ENCODE results near the gene ICAM3.

DNA sequence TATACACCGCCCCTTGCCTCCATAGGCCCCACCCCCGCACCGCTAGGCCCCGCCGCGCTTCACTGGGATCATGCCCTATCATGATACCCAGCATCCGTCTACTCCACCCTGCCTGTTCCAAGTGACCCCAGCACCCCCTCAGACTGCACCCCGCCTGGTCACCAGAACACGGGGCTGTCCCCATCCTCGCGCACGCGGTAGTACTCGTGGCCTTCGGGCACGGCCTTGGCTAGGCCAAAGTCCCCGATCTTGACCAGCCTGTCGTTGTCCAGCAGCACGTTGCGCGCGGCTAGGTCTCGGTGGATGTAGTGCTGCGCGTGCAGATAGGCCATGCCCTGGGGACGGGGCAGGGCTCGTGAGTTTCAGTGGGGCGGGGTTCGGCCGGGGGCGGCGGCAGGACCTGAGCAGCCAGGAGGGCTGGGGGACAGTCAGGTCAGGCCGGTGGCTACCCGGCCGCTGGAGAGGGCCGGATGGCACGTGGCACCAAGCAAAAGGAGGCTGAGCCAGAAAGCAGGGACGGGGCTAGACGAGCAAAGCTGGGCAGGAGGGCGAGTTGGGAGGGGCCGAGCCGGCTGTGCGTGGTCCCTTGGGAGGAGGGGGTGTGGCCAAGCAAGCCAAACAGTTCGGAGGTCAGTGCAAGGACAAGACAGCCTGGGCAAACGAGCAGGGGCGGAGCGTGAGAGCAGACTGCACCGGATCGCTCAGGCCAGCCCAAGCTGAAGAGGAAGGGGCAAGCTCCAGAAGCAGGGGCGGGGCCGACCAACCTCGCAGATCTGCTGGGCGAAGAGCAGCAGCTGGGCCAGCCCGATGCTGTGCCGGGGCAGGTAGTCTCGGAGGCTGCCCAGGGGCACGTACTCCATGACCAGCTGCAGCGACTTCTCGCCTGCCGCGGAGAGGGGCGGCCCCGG, 13.6 kb upstream of the ICAM3 start:
- no peak for TF ChIP-seq POLR2A (IDR thresholded peaks at IDR 0.05)
- TF ChIP-seq, protein P1, sequence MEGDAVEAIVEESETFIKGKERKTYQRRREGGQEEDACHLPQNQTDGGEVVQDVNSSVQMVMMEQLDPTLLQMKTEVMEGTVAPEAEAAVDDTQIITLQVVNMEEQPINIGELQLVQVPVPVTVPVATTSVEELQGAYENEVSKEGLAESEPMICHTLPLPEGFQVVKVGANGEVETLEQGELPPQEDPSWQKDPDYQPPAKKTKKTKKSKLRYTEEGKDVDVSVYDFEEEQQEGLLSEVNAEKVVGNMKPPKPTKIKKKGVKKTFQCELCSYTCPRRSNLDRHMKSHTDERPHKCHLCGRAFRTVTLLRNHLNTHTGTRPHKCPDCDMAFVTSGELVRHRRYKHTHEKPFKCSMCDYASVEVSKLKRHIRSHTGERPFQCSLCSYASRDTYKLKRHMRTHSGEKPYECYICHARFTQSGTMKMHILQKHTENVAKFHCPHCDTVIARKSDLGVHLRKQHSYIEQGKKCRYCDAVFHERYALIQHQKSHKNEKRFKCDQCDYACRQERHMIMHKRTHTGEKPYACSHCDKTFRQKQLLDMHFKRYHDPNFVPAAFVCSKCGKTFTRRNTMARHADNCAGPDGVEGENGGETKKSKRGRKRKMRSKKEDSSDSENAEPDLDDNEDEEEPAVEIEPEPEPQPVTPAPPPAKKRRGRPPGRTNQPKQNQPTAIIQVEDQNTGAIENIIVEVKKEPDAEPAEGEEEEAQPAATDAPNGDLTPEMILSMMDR (IDR thresholded peaks at IDR 0.05) = no peak
- no peak for TF ChIP-seq EP300 (IDR thresholded peaks at IDR 0.05)
- no peak for TF ChIP-seq POLR2AphosphoS5 (IDR thresholded peaks at IDR 0.05)
